K562 (cell line): ENCODE measurements around the gene ZDHHC14. TPM values are rescaled to one million over a fixed set of nuclear protein-coding genes. Genes with fewer than 3 reads are reported as not detected.

Experiments
- CGGBP1 ChIP-seq: fragments of 250-450 bp; sonication (Bioruptor Pico); IDR thresholded peaks from 2 replicates; pipeline ENCODE4 v1.9.0; 2021; ENCODE audit warnings: mild to moderate bottlenecking
- DDX20 ChIP-seq: fragments of 450-650 bp; IDR thresholded peaks from 2 replicates; pipeline ENCODE4 v1.6.1; 2016; ENCODE audit warnings: missing genetic modification characterization, low read depth, mild to moderate bottlenecking, missing compliant biosample characterization, moderate library complexity
- DEAF1 ChIP-seq: fragments of 450-650 bp; formaldehyde crosslinking; IDR thresholded peaks from 2 replicates; pipeline ENCODE4 v1.4.0; 2020; ENCODE audit warnings: mild to moderate bottlenecking, moderate library complexity
- DMBX1 ChIP-seq: fragments of 250-450 bp; sonication (Bioruptor Pico); IDR thresholded peaks from 2 replicates; pipeline ENCODE4 v1.8.0; 2022; ENCODE audit warnings: inconsistent platforms, mild to moderate bottlenecking, moderate library complexity, borderline replicate concordance
- FOXK2 ChIP-seq, 2 experiments: fragments of 450-650 bp; IDR thresholded peaks in 1 of 2; conservative IDR thresholded peaks in 1 of 2; 2 replicates each; pipeline ENCODE4 v1.6.1; 2016; ENCODE audit warnings: low read depth in 2 of 2, mild to moderate bottlenecking in 1 of 2
- MYBL2 ChIP-seq, 2 experiments: fragments of 450-650 bp in 1 of 2; sonication (generic) in 1 of 2; formaldehyde crosslinking in 1 of 2; IDR thresholded peaks; 2 replicates each; pipeline versions ENCODE4 v1.6.1 to v1.8.1; 2017 to 2022; ENCODE audit warnings: borderline replicate concordance in 1 of 2, inconsistent platforms in 1 of 2, low read depth in 1 of 2, mild to moderate bottlenecking in 1 of 2, missing genetic modification reagents in 1 of 2, moderate library complexity in 1 of 2
- NFE2 ChIP-seq: IDR thresholded peaks from 2 replicates; pipeline ENCODE4 v1.6.1; 2014; ENCODE audit warnings: antibody characterized with exemption, low read depth
- OTX1 ChIP-seq: fragments of 450-650 bp; formaldehyde crosslinking; IDR thresholded peaks from 2 replicates; pipeline ENCODE4 v1.4.0; 2022; ENCODE audit warnings: mild to moderate bottlenecking
- RCOR1 ChIP-seq, 2 experiments: IDR thresholded peaks; 2 replicates each; pipeline ENCODE4 v1.6.1; 2012; ENCODE audit warnings: low read depth in 2 of 2, low read length in 2 of 2, borderline replicate concordance in 1 of 2, improper control_type of control experiment in 1 of 2
- THRA ChIP-seq: fragments of 450-650 bp; IDR thresholded peaks from 2 replicates; pipeline ENCODE4 v1.6.1; 2017; ENCODE audit warnings: mild to moderate bottlenecking, moderate library complexity
- U2AF2 ChIP-seq: fragments of 200-400 bp; formaldehyde crosslinking; optimal IDR thresholded peaks from 2 replicates; pipeline ENCODE3; 2017; ENCODE audit warnings: low read depth, mild to moderate bottlenecking, low read length
- ZBTB2 ChIP-seq: fragments of 450-650 bp; IDR thresholded peaks from 2 replicates; pipeline ENCODE4 v1.6.1; 2016; ENCODE audit warnings: antibody characterized with exemption
- ZNF232 ChIP-seq: sonication (generic); formaldehyde crosslinking; IDR thresholded peaks from 2 replicates; pipeline ENCODE4 v1.8.0; 2022; ENCODE audit warnings: mild to moderate bottlenecking, missing genetic modification reagents
- ZNF639 ChIP-seq, 2 experiments: fragments of 200-800 bp in 1 of 2; sonication (Bioruptor generic) in 1 of 2; sonication (generic) in 1 of 2; formaldehyde crosslinking in 1 of 2; IDR thresholded peaks in 1 of 2; conservative IDR thresholded peaks in 1 of 2; 2 replicates each; pipeline versions ENCODE4 v1.5.0 to v1.6.1; 2016 to 2020; ENCODE audit warnings: missing compliant biosample characterization in 1 of 2, missing genetic modification characterization in 1 of 2, missing genetic modification reagents in 1 of 2
- ZNF717 ChIP-seq: fragments of 250-450 bp; sonication (Bioruptor Pico); IDR thresholded peaks from 2 replicates; pipeline ENCODE4 v1.5.0; 2021
- polyA plus RNA-seq, 8 experiments: library from polyadenylated mRNA; depleted of rRNA in 4 of 8; stranded (reverse) in 5 of 8; unstranded in 3 of 8; fragments of >200 nt; fragmentation: Nextera tagmentation in 2 of 8; fragmentation: Illumina TruSeq in 1 of 8; extraction: Ambion mirVana in 2 of 8; extraction: Trizol in 1 of 8; gene quantifications; 2 replicates each; pipeline versions ENCODE4 v1.2.1 to v1.2.3, GENCODE V29; 2011 to 2014; ENCODE audit warnings: inconsistent platforms in 1 of 8, missing spikeins in 1 of 8
- total RNA-seq, 7 experiments: library from RNA; depleted of rRNA in 6 of 7; stranded (reverse); fragments of >200 nt in 6 of 7; fragmentation: Illumina TruSeq in 2 of 7; extraction: Trizol in 2 of 7; gene quantifications; 2 replicates each; pipeline versions ENCODE4 v1.2.1 to v1.2.3, GENCODE V29; 2011 to 2021; ENCODE audit warnings: low replicate concordance in 1 of 7
- TF ChIP-seq, protein P1 (sequence below): sonication (generic); formaldehyde crosslinking; IDR thresholded peaks from 2 replicates; pipeline ENCODE4 v1.8.0; 2022; ENCODE audit warnings: mild to moderate bottlenecking, missing genetic modification reagents

Gene ZDHHC14
- total and polyA plus RNA-seq, 9 of the 15 experiments (the other 6 are each of a cell fraction or from before 2014, with no cell fraction given), result 0.92 to 23.1 (median 13.8) TPM

DNA sequence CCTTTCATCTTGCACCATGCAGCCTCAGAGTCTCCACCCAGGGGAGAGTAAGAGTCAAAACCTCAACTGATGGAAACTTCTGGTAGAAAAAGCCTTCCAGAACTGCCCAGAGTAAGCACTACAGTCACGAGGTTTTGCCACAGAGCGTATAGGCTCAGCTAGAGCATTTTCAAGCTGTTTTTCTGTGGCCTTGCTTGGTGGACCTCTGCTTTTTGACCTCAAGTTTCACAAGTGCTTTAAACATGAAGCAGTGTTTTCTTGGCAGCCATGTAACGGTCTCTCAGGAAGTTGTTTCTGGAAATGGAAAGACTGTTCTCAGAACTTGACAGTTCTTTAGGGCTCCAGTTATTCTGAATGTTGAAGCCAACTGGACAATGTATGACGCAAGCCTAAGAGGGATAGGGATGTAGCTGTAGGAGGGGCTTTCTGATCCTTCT lies 146.5 kb downstream of the ZDHHC14 start (continued):
- TF ChIP-seq, protein P1, sequence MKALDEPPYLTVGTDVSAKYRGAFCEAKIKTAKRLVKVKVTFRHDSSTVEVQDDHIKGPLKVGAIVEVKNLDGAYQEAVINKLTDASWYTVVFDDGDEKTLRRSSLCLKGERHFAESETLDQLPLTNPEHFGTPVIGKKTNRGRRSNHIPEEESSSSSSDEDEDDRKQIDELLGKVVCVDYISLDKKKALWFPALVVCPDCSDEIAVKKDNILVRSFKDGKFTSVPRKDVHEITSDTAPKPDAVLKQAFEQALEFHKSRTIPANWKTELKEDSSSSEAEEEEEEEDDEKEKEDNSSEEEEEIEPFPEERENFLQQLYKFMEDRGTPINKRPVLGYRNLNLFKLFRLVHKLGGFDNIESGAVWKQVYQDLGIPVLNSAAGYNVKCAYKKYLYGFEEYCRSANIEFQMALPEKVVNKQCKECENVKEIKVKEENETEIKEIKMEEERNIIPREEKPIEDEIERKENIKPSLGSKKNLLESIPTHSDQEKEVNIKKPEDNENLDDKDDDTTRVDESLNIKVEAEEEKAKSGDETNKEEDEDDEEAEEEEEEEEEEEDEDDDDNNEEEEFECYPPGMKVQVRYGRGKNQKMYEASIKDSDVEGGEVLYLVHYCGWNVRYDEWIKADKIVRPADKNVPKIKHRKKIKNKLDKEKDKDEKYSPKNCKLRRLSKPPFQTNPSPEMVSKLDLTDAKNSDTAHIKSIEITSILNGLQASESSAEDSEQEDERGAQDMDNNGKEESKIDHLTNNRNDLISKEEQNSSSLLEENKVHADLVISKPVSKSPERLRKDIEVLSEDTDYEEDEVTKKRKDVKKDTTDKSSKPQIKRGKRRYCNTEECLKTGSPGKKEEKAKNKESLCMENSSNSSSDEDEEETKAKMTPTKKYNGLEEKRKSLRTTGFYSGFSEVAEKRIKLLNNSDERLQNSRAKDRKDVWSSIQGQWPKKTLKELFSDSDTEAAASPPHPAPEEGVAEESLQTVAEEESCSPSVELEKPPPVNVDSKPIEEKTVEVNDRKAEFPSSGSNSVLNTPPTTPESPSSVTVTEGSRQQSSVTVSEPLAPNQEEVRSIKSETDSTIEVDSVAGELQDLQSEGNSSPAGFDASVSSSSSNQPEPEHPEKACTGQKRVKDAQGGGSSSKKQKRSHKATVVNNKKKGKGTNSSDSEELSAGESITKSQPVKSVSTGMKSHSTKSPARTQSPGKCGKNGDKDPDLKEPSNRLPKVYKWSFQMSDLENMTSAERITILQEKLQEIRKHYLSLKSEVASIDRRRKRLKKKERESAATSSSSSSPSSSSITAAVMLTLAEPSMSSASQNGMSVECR (CRISPR knock-in tag), result no peak
- no peak for TF ChIP-seq THRA
- no peak for TF ChIP-seq CGGBP1 (CRISPR knock-in tag)
- no peak for TF ChIP-seq FOXK2 (conservative IDR thresholded peaks at IDR 0.05 in 1 of 2, IDR thresholded peaks at IDR 0.05 in 1 of 2; ENCODE audit: low read depth in 2 of 2)
- no peak for TF ChIP-seq MYBL2 (IDR thresholded peaks at IDR 0.05; ENCODE audit: low read depth)
- TF ChIP-seq MYBL2 (CRISPR knock-in tag; IDR thresholded peaks at IDR 0.05; ENCODE audit: borderline replicate concordance), result no peak
- peak in 1 of 2 experiments; percentile 44; a peak in 1 of 4 replicates for TF ChIP-seq ZNF639 (CRISPR knock-in tag; conservative IDR thresholded peaks at IDR 0.05 in 1 of 2, IDR thresholded peaks at IDR 0.05 in 1 of 2)
- no peak for TF ChIP-seq ZNF717 (CRISPR knock-in tag)
- 0 out of 4 replicates have a peak, but pooled peaks of 1 of the 2 experiments have one; percentile 8 for TF ChIP-seq RCOR1 (IDR thresholded peaks at IDR 0.05; ENCODE audit: borderline replicate concordance in 1 of 2, low read depth in 2 of 2, low read length in 2 of 2)
- TF ChIP-seq ZBTB2, result no peak
- 0 out of 2 replicates have a peak, but pooled peaks have one; percentile 15 for TF ChIP-seq DDX20 (tag)
- no peak for TF ChIP-seq DMBX1 (CRISPR knock-in tag)
- no peak for TF ChIP-seq U2AF2
- TF ChIP-seq ZNF232 (CRISPR knock-in tag), result no peak
- 0 out of 2 replicates have a peak, but pooled peaks have one; percentile 14 for TF ChIP-seq DEAF1 (CRISPR knock-in tag)
- no peak for TF ChIP-seq NFE2
- TF ChIP-seq OTX1 (CRISPR knock-in tag), result no peak
